ENCODE results near the gene GTF3C2.
"Not testable (repeated sequence)": the region's sequence is repeated elsewhere in the genome, so short reads cannot be mapped to it uniquely, and the experiment has no call there.

GTF3C2 gene

DNA sequence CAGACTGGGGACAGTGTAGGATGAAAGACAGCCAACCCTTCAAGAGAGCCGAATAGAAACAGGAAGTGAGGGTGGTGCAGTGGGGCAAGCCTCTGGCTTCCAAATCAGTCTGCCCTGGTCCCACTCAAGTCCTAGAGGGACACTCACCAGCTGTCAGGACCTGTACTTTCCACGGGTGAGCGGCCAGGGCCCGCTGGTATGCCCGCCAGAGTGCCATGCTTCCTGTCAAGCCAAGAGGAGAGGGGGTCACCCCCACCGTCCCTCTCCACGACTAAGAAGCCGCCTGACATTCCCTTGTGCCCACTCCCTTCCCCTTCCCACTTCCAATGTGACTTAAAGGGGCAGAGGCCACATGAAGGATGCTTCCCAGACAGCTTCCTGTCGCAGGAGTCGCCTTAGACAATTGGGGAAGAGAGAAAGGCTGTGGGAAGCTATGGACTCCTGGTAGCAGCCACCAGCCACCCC lies 34.2 kb downstream of the GTF3C2 start:
- TF ChIP-seq GATA1 (IDR thresholded peaks at IDR 0.05; ENCODE audit: low read depth, low read length) (no peak), POLR2A (IDR thresholded peaks at IDR 0.05; ENCODE audit: low read length) (no peak)
- DNase-seq, result peak in 1 of 2 experiments; percentile 48

DNA sequence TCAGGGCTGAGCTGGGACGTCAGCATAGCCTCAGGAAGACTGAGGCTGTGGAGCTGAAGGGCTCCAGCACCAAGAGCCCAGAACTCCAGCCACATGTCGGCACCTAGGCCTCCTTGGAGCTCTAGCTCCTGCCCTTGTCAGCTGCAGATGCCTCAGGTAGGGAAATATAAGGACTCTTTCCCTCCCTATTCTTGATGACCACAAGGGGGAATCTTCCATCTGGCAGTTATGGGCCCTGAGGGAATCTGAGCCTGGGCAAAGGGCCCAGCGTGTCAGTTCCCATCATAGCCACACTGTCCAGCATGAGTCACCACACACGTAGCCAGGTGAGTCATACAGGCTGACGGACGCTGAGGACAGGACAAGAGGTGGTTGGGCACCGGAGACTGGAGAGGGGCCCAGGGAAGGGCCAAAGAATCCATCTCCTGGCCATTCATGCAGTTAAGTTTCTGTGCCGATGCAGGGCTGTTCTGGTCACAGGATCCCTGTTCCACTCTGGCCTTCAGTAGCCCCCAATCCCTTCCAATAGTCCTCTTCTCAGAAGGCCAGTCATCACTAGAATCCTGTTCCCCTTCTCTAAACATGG lies 35.5 kb downstream of the GTF3C2 start:
- DNase-seq, result peak; percentile 54 to 70

DNA sequence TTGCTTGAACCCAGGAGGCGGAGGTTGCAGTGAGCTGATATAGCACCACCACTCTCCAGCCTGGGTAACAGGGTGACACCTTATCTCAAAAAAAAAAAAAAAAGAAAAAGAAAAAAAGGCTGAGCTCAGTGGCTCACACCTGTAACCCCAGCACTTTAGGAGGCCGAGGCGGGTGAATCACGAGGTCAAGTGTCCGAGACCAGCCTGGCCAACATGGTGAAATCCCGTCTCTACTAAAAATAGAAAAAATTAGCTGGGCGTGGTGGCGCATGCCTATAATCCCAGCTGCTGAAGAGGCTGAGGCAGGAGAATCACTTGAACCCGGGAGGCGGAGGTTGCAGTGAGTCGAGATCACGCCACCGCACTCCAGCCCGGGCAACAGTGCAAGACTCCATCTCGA lies 36.7 kb downstream of the GTF3C2 start:
- not testable (repeated sequence) for DNase-seq

More for the DNA sequence above, 35.5 kb downstream of the GTF3C2 start:
- TF ChIP-seq POLR2A (IDR thresholded peaks at IDR 0.05; ENCODE audit: low read length), result no peak
- no peak for TF ChIP-seq GATA1 (IDR thresholded peaks at IDR 0.05; ENCODE audit: low read depth, low read length)

DNA sequence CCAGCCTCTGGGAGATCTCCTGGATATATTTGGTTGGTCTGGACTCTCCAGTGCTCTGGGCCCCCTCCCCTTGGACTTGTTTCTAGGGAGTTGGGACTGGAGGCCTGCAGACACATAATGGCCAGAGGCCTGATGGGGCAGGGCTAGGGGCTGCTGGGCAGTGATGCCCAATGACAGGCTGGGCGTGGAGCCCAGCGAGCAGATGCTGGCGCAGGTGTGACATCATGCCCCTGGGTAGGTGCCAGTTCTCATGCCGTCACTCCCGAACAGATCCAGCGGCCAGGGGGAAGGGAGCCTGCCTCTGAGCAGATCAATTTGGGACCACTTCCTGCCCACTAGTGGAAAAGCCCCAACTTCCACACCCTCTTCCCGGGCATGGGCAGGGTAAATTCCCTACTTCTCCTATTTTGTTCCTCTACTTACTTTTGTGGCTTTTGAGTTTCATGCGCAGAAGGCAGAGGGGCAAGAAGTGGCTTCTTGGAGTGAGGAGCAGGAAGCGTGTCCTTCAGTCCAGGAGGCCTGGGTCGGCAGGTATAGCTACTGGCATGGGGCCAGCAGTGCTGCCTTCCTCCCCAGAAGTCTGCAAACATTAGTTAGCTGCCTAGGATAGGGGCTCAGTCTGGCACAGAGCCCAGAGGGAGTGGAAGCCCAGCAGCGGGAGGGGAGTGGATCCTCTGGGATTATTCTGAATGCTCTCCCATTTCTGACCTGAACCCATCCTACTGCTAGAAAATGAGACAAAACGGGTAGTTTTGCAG lies 39.7 kb downstream of the GTF3C2 start:
- TF ChIP-seq GATA1 (IDR thresholded peaks at IDR 0.05; ENCODE audit: low read depth, low read length), result no peak
- TF ChIP-seq POLR2A (IDR thresholded peaks at IDR 0.05; ENCODE audit: low read length), result no peak
- no peak for DNase-seq

DNA sequence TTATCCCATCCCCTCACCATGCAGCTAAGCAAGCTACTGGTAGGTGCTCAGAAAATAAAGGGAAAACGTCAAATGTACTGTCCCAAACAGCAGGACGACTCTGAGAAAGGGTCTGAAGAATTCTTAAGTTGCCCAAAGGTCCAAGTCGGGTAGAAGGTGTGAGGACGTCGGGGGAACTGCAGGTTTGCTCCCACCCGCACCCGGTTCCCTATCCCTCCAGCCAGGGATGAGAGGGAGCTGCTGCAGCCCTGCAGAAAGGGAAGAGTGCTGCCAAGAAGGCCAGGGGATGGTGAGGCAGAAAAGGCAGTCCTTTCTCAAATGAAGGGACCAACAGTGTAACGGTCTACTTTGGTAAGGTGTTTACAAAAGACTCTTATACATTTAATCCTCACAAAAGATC lies 41.4 kb downstream of the GTF3C2 start:
- TF ChIP-seq POLR2A (IDR thresholded peaks at IDR 0.05; ENCODE audit: low read length) (no peak), GATA1 (IDR thresholded peaks at IDR 0.05; ENCODE audit: low read depth, low read length) (no peak)
- no peak for DNase-seq

DNA sequence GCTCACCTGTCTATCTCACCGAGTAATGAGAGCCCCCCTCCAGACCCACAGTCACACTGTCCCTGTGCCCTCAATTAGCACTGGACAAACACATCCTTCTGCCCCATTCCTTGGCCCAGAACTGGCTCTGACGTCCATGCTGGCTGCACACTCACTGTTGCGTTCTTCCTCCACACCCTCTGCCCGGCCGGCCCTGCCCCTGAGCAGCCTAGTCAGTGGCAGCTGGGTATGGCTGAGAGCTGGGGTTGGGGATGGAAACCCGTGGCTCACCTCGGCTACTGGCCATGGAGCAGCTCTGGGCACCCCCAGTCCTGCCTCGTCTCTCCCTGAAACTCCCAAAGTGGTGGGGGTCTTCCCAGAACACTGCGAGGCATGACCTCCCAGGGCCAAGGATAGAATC lies 41.9 kb downstream of the GTF3C2 start:
- TF ChIP-seq GATA1 (IDR thresholded peaks at IDR 0.05; ENCODE audit: low read depth, low read length), result no peak
- TF ChIP-seq POLR2A (IDR thresholded peaks at IDR 0.05; ENCODE audit: low read length), result no peak
- DNase-seq, result no peak

DNA sequence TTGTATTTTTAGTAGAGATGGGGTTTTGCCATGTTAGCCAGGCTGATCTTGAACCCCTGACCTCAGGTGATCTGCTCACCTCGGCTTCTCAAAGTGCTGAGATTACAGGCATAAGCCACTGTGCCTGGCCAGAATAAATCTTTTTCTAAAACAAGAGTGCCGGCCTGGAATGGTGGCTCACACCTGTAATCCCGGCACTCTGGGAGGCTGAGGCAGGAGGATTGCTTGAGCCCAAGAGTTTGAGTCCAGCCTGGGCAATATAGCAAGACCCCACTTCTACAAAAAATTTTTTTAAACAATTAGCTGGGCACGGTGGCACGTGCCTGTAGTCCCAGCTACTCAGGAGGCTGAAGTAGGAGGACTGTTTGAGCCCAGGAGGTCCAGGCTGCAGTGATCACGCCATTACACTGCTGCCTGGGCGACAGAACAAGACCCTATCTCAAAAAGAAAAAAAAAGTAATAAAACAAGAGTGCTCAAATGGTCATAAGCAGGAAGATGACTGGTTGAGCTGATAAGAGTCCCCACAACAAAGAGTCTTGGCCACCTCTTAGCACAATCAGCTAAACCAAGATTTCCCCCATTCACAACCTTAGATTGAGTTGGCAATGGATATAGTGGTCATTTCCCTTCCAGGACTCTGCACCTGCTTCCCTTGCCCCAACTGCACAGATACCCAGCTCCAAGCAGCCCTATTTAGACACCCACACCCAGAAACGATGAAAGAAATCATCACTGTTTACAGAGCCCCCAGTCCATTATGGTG lies 42.5 kb downstream of the GTF3C2 start:
- TF ChIP-seq POLR2A (IDR thresholded peaks at IDR 0.05; ENCODE audit: low read length) (no peak), GATA1 (IDR thresholded peaks at IDR 0.05; ENCODE audit: low read depth, low read length) (no peak)
- DNase-seq, result no peak

DNA sequence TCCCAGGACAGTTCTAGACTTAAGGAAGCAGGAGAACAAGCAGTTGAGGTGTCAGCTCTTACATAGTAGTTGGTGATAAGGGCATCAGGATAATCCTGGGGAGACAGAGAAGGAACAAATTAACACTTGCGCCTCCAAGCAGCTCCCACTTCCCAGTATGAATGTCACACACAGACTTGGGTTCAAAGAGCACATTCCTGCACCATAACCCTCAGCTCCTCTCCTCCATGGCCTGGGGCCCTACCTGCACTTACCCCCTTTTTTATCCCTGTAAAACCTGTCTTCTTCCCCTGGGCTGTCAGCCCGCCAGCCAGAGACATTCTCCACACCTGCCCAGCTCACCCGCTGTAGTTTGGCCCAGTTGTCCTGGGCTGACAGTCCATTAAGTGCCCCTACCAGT lies 44.4 kb downstream of the GTF3C2 start:
- TF ChIP-seq GATA1 (IDR thresholded peaks at IDR 0.05; ENCODE audit: low read depth, low read length) (no peak), POLR2A (IDR thresholded peaks at IDR 0.05; ENCODE audit: low read length) (no peak)
- no peak for DNase-seq

DNA sequence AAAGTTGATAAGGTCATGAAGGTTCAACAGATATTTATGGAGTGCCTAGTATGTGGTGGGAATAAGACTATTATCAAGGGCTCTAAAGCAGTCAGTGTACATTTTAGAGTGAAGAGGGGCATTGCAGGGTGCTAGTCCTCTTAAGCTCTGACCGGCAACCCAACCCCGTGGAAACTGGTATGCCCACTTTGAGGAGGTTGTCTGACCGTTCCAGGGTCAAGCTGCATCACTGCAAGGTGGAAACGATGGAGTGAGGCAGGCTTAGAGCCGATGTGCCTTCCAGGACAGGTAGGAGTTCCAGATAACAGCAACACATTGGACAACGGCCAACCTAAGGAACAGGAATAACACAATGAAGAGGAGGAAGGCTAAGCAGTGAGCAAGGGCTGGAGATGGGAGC lies 46.9 kb downstream of the GTF3C2 start:
- TF ChIP-seq POLR2A (IDR thresholded peaks at IDR 0.05; ENCODE audit: low read length) (no peak), GATA1 (IDR thresholded peaks at IDR 0.05; ENCODE audit: low read depth, low read length) (no peak)
- no peak for DNase-seq

DNA sequence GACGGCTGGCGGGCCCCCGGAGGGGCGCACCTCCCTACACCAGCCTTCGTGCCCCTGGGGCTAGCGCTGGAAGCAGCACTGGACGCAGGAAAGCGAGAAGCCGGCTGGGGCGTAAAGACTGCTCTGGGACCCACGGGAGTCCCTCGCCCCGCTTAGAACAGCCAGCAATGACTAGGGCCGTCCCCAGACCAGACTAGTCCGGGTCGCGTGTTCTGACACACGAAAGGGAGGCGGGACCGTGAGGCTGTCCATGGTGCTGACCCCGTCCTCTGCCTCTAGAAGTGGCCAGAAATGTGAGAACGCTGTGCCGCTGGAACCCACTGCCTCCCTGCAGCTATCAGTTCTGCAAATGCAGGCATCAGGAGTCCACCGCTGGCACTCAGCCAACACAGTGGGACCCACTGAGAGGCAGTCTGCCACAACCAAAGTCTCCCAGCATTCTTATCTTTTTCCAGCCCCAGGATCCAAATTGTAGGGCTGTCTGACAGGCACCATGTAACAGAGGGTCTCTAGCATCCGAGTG lies 48.1 kb downstream of the GTF3C2 start, which contains the start of gene UCN:
Gene UCN (minus strand): TSS at position 87 of the 523 bp plus-strand sequence. CDS start 550 bp downstream, outside the sequence.
- peak; percentile 13 to 36 for DNase-seq
- TF ChIP-seq POLR2A (IDR thresholded peaks at IDR 0.05; ENCODE audit: low read length) (no peak), GATA1 (IDR thresholded peaks at IDR 0.05; ENCODE audit: low read depth, low read length) (no peak)

DNA sequence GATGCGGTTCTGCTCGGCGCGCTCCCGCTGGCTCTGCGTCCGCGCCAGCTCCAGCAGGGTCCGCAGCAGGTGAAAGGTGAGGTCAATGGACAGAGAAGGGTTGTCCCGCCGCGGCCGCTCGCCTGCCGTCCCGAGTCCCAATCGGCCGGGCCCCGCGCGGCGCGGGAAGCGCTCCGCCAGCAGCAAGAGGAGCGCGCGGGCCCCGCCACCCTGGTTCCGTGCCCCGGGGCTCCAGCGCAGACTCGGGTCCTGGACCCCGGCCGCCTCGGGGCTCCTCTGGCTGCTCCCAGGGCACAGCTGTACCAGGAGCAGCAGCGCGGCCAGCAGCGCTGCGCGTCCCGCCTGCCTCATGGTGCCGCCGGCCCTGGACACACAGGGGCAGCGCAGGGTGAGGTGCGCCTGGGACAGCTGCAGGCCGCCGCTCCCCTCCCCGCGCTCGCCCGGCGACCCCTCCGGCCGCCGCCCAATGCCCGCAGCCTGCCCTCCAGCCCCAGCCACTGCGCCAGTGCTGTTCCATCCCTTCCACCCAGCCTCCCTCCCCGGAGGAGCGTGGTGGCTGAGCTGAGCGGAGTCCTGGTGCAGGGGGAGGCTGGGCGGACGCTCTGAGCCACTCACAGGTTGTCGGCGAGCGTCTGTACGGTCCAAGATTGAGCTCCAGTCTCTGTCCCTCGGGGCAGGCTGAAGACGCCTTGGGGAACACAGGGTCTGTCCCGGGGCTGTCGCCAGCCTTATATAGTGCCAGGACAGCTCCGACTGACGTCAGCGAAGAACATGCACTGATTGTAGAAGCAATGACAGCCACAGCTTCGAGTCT lies 48.8 kb downstream of the GTF3C2 start:
- TF ChIP-seq GATA1 (IDR thresholded peaks at IDR 0.05; ENCODE audit: low read depth, low read length), result no peak
- TF ChIP-seq POLR2A (IDR thresholded peaks at IDR 0.05; ENCODE audit: low read length), result no peak
- DNase-seq, result no peak

DNA sequence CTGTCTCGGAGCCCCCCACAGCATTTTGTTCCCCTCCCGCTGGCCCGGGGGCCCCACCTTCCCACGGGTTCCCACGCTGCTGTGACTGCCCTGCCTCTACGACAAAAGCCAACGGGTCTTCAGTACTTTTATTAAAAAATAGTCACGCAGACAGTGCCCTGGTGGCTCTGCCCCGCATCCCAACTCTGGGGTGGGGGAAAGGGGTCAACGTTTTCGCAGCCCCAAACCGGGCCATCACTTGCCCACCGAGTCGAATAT lies 49.3 kb downstream of the GTF3C2 start:
- no peak for DNase-seq
- no peak for TF ChIP-seq POLR2A (IDR thresholded peaks at IDR 0.05; ENCODE audit: low read length)
- TF ChIP-seq GATA1 (IDR thresholded peaks at IDR 0.05; ENCODE audit: low read depth, low read length), result no peak

DNA sequence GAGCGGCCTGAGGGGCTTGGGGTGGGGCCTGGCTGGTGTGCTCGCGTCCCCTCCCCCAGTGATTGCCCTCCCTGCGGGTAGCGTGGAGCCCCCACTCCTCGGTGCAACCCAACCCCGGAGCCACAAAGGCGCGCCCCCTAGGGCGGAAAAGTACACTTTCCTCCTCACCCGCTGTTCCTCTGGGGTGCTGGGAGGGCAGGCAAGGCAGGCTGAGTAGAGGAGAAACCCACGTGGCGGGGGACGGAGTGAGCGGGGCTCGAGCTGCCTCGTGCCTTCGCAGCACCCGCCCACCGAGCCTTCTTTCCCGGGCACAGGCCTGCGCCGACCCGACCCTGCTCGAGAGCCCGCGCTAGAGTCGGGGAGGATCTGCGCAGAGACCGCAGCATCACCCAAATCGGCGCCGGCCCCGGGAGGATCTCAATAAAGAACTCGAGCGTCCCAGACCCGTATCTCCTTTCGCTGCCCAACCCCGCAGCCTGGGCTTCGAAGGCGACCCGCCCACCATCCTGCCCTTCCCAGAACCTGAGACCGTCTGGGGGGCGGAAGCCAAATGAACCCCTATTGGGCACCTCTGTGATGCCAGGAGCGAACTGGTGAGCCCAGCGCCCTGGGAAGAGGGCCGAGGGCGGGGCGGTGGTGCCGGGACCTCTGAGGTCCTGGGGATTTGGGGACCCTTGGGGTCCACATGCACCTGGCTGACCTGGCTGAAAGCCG lies 49.8 kb downstream of the GTF3C2 start:
- peak in 1 of 2 experiments; percentile 14 for DNase-seq
- TF ChIP-seq GATA1 (IDR thresholded peaks at IDR 0.05; ENCODE audit: low read depth, low read length) (no peak), POLR2A (IDR thresholded peaks at IDR 0.05; ENCODE audit: low read length) (no peak)
